Psoas muscle (tissue), 8 donors: ENCODE results near the gene NEK6. TPM values are rescaled to one million over a fixed set of nuclear protein-coding genes. Genes with fewer than 3 reads are reported as not detected.

Experiments used
- ATAC-seq, 4 donors: fragments of 200-7000 bp; cut with Tn5 transposase; one replicate each; pipeline ENCODE4 v1.9.1; 2020; ENCODE audit warnings: moderate library complexity in 3 of 4, mild to moderate bottlenecking in 2 of 4
- DNase-seq, 2 donors: peaks; one replicate each; pipeline ENCODE4 v3.0.0-alpha.2; 2020
- H3K27ac ChIP-seq: fragments of 200-600 bp; one replicate; pipeline ENCODE4 v1.8.0; 2022
- H3K27me3 ChIP-seq, 3 donors: fragments of 200-600 bp in 1 of 3; one replicate each; pipeline versions ENCODE4 v1.6.1 to v1.8.0; 2013 to 2022; ENCODE audit warnings: low read length in 2 of 3, mild to moderate bottlenecking in 2 of 3, moderate library complexity in 1 of 3; ENCODE audit not compliant: insufficient read depth in 3 of 3
- H3K36me3 ChIP-seq, 2 donors: fragments of 200-600 bp in 1 of 2; one replicate each; pipeline versions ENCODE4 v1.6.1 to v1.8.0; 2013 to 2022; ENCODE audit warnings: low read depth in 1 of 2, mild to moderate bottlenecking in 1 of 2, moderate library complexity in 1 of 2; ENCODE audit not compliant: insufficient read depth in 1 of 2
- H3K4me1 ChIP-seq: fragments of 200-600 bp; one replicate; pipeline ENCODE4 v1.8.0; 2022
- H3K4me3 ChIP-seq: fragments of 200-600 bp; one replicate; pipeline ENCODE4 v1.8.0; 2022; ENCODE audit warnings: mild to moderate bottlenecking
- H3K9me3 ChIP-seq: fragments of 200-600 bp; one replicate; pipeline ENCODE4 v1.8.0; 2022
- WGBS, 3 donors: extraction: QIAGEN DNeasy Blood & Tissue Kit; methylation state at CpG; one replicate each; pipeline versions ENCODE4 v1.1.6 to v1.1.7; 2013; 5-methylcytosine and 5-hydroxymethylcytosine counted together
- intact Hi-C, 2 donors: fragments of 100-400 bp; cut with DNase I; formaldehyde crosslinking; loops; one replicate each; pipeline versions ENCODE4 v1.11.0 to v1.14.2; 2022
- polyA plus RNA-seq, 3 donors: library from polyadenylated mRNA; stranded (reverse); fragments of 200-250 nt; gene quantifications; one replicate each; pipeline ENCODE4 v1.2.3, GENCODE V29; 2013
- total RNA-seq, 4 donors: library from RNA; stranded (reverse); fragmentation: NEBNext Ultra II Directional in 2 of 4; extraction: Animal tissue kit (Norgen Biotek cat#: 25700) in 2 of 4; gene quantifications; one replicate each; pipeline versions ENCODE4 v1.2.1 to v1.2.4, GENCODE V29; 2021 to 2023
- TF ChIP-seq, protein P1 (sequence below): fragments of 200-600 bp; IDR thresholded peaks from one replicate; pipeline ENCODE4 v1.8.0; 2022; ENCODE audit warnings: antibody characterized with exemption
- donor health status: healthy with polysubstance abuse.
- donor health status: DM: no; HTN: no; CAD: no; lungs with moderate emphysema.
- donor health status: Bipolar disorder and iron deficiency.
- donor health status: healthy.
- donor health status: DM: yes; HTN: yes; CAD: no.
- donor health status: DM: no; HTN: no; CAD: no.
- donor health status: DM: no; HTN: no; CAD: no.
- donor health status: DM: yes; HTN: yes; CAD: no.

NEK6 gene
- total and polyA plus RNA-seq, 7 donors = 2.0 to 16.0 (median 5.3) TPM

GRCh38 chr9:124254261-124254682 is 3.5 kb upstream of the NEK6 start:
- Histone ChIP-seq H3K4me3 (no peak overlapping the region), H3K27me3 (no peaks in the 10 kb centered on the region), H3K27ac (no peak overlapping the region), H3K36me3 (no peaks in the 10 kb centered on the region), H3K9me3 (no peaks in the 10 kb centered on the region), H3K4me1 (peaks cover 6% of the 10 kb centered on the region)
- ATAC-seq = no peak
- TF ChIP-seq, protein P1, sequence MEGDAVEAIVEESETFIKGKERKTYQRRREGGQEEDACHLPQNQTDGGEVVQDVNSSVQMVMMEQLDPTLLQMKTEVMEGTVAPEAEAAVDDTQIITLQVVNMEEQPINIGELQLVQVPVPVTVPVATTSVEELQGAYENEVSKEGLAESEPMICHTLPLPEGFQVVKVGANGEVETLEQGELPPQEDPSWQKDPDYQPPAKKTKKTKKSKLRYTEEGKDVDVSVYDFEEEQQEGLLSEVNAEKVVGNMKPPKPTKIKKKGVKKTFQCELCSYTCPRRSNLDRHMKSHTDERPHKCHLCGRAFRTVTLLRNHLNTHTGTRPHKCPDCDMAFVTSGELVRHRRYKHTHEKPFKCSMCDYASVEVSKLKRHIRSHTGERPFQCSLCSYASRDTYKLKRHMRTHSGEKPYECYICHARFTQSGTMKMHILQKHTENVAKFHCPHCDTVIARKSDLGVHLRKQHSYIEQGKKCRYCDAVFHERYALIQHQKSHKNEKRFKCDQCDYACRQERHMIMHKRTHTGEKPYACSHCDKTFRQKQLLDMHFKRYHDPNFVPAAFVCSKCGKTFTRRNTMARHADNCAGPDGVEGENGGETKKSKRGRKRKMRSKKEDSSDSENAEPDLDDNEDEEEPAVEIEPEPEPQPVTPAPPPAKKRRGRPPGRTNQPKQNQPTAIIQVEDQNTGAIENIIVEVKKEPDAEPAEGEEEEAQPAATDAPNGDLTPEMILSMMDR = no peak
- peak in 1 of 2 donors; percentile 26 for DNase-seq
- intact Hi-C loops = no loop called here
- WGBS, 3 donors = 79 to 83% (median 81%) methylated on average over 10 of the region's 10 CpGs

- intact Hi-C loops = no loop called here
- WGBS, 3 donors = 88 to 94% (median 89%) methylated on average over 3 of the region's 3 CpGs
- TF ChIP-seq, protein P1 = no peak
- Histone ChIP-seq H3K27ac (no peak overlapping the region), H3K4me3 (no peak overlapping the region), H3K36me3 (no peaks in the 10 kb centered on the region), H3K4me1 (peaks cover 14% of the 10 kb centered on the region), H3K27me3 (no peaks in the 10 kb centered on the region), H3K9me3 (no peaks in the 10 kb centered on the region)
- ATAC-seq = no peak
- peak in 1 of 2 donors; percentile 1 for DNase-seq
Measured at GRCh38 chr9:124255222-124255621, 2.5 kb upstream of the NEK6 start.

- Histone ChIP-seq H3K4me3 (no peak overlapping the region), H3K27me3 (no peaks in the 10 kb centered on the region), H3K4me1 (peaks cover 26% of the 10 kb centered on the region), H3K9me3 (no peaks in the 10 kb centered on the region), H3K27ac (no peak overlapping the region), H3K36me3 (no peaks in the 10 kb centered on the region)
- intact Hi-C loops = no loop called here
- ATAC-seq (no peak), DNase-seq (peak in 1 of 2 donors; percentile 44)
- TF ChIP-seq, protein P1 = no peak
- WGBS, 3 donors = 62 to 67% (median 65%) methylated on average over 11 of the region's 11 CpGs
Measured at GRCh38 chr9:124256517-124257069, 1.2 kb upstream of the NEK6 start.

GRCh38 chr9:124257070-124257843 is 492 bp upstream of the NEK6 start:
- Histone ChIP-seq H3K27me3 (no peaks in the 10 kb centered on the region), H3K27ac (no peak overlapping the region), H3K4me1 (peaks cover 27% of the 10 kb centered on the region), H3K9me3 (no peaks in the 10 kb centered on the region), H3K36me3 (no peaks in the 10 kb centered on the region), H3K4me3 (peak overlapping the region; percentile 84)
- DNase-seq (peak in 1 of 2 donors; percentile 48), ATAC-seq (no peak)
- TF ChIP-seq, protein P1 = no peak
- intact Hi-C loops = no loop called here
- WGBS, 3 donors = 38 to 45% (median 38%) methylated on average over 27 to 31 of the region's 31 CpGs
